OCI-LY7 (cell line): Measurements from ENCODE around the gene TMEM126A.

Experiments used
- EZH2phosphoT487 ChIP-seq: fragments of 200-600 bp; sonication (generic); IDR thresholded peaks from 2 replicates; pipeline ENCODE4 v1.6.1; 2018; ENCODE audit warnings: low read depth, borderline replicate concordance, mild to moderate bottlenecking, mixed run types, antibody characterized with exemption, low read length, moderate library complexity, mixed read lengths
- TF ChIP-seq, protein P1 (sequence below): fragments of 200-600 bp; sonication (generic); conservative IDR thresholded peaks from 2 replicates; pipeline ENCODE4 v1.5.1; 2014; ENCODE audit warnings: mild to moderate bottlenecking, antibody characterized with exemption, low read length, moderate library complexity, mixed read lengths

- TF ChIP-seq, protein P1, sequence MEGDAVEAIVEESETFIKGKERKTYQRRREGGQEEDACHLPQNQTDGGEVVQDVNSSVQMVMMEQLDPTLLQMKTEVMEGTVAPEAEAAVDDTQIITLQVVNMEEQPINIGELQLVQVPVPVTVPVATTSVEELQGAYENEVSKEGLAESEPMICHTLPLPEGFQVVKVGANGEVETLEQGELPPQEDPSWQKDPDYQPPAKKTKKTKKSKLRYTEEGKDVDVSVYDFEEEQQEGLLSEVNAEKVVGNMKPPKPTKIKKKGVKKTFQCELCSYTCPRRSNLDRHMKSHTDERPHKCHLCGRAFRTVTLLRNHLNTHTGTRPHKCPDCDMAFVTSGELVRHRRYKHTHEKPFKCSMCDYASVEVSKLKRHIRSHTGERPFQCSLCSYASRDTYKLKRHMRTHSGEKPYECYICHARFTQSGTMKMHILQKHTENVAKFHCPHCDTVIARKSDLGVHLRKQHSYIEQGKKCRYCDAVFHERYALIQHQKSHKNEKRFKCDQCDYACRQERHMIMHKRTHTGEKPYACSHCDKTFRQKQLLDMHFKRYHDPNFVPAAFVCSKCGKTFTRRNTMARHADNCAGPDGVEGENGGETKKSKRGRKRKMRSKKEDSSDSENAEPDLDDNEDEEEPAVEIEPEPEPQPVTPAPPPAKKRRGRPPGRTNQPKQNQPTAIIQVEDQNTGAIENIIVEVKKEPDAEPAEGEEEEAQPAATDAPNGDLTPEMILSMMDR = no peak
- no peak for TF ChIP-seq EZH2phosphoT487
These were observed 14.4 kb downstream of the TMEM126A start for GRCh38 chr11:85661972-85662664.
